ENCODE results near the gene BIRC7.

BIRC7 gene

DNA sequence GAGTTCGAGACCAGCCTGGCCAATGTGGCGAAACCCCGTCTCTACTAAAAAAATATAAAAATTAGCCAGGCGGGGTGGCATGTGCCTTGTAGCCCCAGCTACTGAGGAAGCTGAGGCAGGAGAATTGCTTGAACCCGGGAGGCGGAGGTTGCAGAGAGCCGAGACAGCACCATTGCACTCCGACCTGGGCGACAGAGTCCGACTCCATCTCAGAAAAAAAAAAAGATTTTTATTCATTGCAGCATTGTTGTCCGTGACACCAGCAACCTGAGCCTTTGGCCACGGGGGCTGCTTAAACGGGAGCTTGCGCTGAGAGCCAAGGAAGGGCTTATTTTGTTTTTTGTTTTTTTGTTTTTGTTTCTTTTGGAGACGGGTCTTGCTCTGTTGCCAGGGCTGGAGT is 44.2 kb downstream of the BIRC7 start:
- TF ChIP-seq YY1 (IDR thresholded peaks at IDR 0.05; ENCODE audit: insufficient read depth, insufficient read length), result no peak
- no peak for TF ChIP-seq SUZ12 (IDR thresholded peaks at IDR 0.05; ENCODE audit: extremely low read depth, insufficient read depth, insufficient read length)
- no peak for TF ChIP-seq ZNF274 (IDR thresholded peaks at IDR 0.05; ENCODE audit: low read depth, low read length)
- H3K4me1 ChIP-seq (ENCODE audit: insufficient read depth, insufficient read length), result peaks cover 9% of the 10 kb centered on the region
- H3K9me3 ChIP-seq (ENCODE audit: insufficient read depth, low read length), result no peaks in the 10 kb centered on the region
- no peak for DNase-seq (ENCODE audit: low read depth, low spot score)
- H3K4me3 ChIP-seq (ENCODE audit: insufficient read length, low read depth), result no peak overlapping the region
- no peak overlapping the region for H3K9ac ChIP-seq (ENCODE audit: insufficient read length, low read depth)
- H3K27me3 ChIP-seq (ENCODE audit: insufficient read depth, insufficient read length), result no peaks in the 10 kb centered on the region
- H3K36me3 ChIP-seq (ENCODE audit: insufficient read depth, insufficient read length, low read length), result peaks cover 99% of the 10 kb centered on the region

DNA sequence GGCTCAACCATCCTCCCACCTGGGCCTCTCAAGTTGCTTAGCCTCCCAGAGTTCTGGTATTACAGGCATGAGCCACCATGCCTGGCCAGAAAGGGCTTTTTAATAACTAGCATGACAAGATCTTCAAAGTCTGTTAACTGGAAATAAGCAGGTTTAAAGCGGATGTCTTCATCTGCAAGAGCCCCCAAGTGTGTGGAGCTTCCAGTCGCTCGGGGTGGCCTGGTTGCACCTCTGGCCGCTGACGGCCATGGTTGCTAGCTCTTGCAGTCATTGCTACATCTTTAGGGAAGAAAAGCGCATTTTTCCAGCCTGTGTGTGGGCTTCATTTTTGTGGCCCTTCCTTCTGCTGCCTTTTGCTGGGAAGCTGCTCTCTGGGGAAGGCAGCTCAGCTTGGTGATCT is 44.7 kb downstream of the BIRC7 start:
- TF ChIP-seq YY1 (IDR thresholded peaks at IDR 0.05; ENCODE audit: insufficient read depth, insufficient read length), result no peak
- Histone ChIP-seq H3K4me3 (ENCODE audit: insufficient read length, low read depth) (no peak overlapping the region), H3K4me1 (ENCODE audit: insufficient read depth, insufficient read length) (peaks cover 6% of the 10 kb centered on the region), H3K27me3 (ENCODE audit: insufficient read depth, insufficient read length) (no peaks in the 10 kb centered on the region), H3K36me3 (ENCODE audit: insufficient read depth, insufficient read length, low read length) (peaks cover 99% of the 10 kb centered on the region), H3K9ac (ENCODE audit: insufficient read length, low read depth) (no peak overlapping the region), H3K9me3 (ENCODE audit: insufficient read depth, low read length) (no peaks in the 10 kb centered on the region)
- no peak for DNase-seq (ENCODE audit: low read depth, low spot score)

DNA sequence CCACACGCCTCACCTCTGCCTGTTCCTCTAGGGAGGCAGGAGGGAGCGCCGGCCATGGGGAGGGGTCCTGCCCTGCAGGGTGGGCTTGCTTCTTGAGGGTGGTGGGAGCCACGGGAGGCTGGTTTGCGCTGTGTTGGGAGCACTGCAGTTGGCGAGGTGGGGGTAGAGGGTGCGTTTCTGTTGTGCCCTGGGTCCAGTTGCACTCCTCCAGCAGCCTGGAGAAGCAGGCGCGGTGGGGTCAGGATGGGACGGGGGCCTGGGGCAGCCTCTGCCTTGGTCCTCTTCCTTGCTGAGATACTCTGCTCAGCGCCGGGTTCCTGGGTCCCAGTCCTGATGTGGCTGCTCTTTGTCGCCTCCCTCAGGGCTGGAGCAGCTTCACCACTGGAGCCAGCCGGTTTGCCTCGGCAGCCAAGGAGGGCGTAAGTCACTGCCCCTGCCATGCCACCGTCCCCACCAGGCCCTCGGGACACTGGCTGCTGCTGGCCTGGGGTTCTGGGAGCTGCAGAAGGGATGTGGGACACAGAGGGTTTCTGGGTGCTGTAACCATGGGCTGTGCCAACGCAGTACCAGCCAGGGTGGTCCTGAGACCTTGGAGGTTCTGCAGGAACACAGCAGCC is 45.3 kb downstream of the BIRC7 start:
- H3K4me1 ChIP-seq (ENCODE audit: insufficient read depth, insufficient read length), result peaks cover 6% of the 10 kb centered on the region
- H3K4me3 ChIP-seq (ENCODE audit: insufficient read length, low read depth), result no peak overlapping the region
- TF ChIP-seq YY1 (IDR thresholded peaks at IDR 0.05; ENCODE audit: insufficient read depth, insufficient read length) (no peak), SUZ12 (IDR thresholded peaks at IDR 0.05; ENCODE audit: extremely low read depth, insufficient read depth, insufficient read length) (no peak)
- no peaks in the 10 kb centered on the region for H3K9me3 ChIP-seq (ENCODE audit: insufficient read depth, low read length)
- H3K27me3 ChIP-seq (ENCODE audit: insufficient read depth, insufficient read length), result no peaks in the 10 kb centered on the region
- no peak for DNase-seq (ENCODE audit: low read depth, low spot score)
- H3K36me3 ChIP-seq (ENCODE audit: insufficient read depth, insufficient read length, low read length), result peaks cover 99% of the 10 kb centered on the region
- no peak overlapping the region for H3K9ac ChIP-seq (ENCODE audit: insufficient read length, low read depth)

DNA sequence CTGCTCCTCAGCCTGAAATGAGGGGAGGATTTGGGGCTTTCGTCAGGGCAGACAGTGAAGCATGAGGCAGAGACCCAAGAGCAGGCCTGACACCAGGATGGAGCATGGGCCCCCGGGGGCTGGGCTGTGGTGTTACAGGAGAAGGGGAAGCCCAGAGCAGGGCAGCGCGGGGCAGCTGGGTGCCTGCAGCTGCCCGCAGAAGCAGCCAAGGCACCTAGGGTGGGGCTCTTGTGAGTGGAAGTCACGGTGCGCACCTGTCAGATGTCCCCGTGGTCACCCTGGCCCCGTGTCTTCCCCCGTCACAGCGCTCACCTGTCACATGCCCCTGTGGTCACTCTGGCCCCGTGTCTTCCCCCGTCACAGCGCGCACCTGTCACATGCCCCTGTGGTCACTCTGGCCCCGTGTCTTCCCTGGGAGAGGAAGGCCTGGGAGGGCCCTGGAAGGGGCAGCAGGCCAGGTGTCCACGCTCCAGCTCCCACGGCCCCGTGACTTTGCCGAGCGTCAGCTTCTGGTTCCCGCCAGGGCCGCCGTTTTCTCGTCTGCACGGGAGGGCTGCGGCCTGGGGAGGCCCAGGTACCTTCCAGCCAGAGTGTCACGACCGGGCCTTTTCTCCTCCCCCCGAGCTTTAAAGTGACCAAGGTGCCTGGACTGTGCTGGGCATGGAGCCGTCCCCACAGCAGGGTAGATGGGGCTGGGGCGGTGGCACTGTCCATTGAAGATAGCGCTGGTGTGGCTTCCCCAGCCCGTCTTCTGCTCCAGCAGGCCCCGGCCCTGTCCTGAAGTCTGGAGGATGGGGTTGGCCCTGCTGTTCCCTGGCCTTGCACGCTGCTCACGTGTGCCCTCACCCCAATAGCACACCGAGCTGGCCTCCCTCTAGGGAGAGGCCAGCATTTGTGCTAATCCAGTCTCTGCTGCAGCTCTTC is 46.3 kb downstream of the BIRC7 start:
- TF ChIP-seq SUZ12 (IDR thresholded peaks at IDR 0.05; ENCODE audit: extremely low read depth, insufficient read depth, insufficient read length) (no peak), ZNF274 (IDR thresholded peaks at IDR 0.05; ENCODE audit: low read depth, low read length) (no peak), YY1 (IDR thresholded peaks at IDR 0.05; ENCODE audit: insufficient read depth, insufficient read length) (no peak)
- H3K36me3 ChIP-seq (ENCODE audit: insufficient read depth, insufficient read length, low read length), result peaks cover 99% of the 10 kb centered on the region
- no peak overlapping the region for H3K9ac ChIP-seq (ENCODE audit: insufficient read length, low read depth)
- H3K4me3 ChIP-seq (ENCODE audit: insufficient read length, low read depth), result no peak overlapping the region
- DNase-seq (ENCODE audit: low read depth, low spot score), result no peak
- peaks cover 6% of the 10 kb centered on the region for H3K4me1 ChIP-seq (ENCODE audit: insufficient read depth, insufficient read length)
- no peaks in the 10 kb centered on the region for H3K27me3 ChIP-seq (ENCODE audit: insufficient read depth, insufficient read length)
- no peaks in the 10 kb centered on the region for H3K9me3 ChIP-seq (ENCODE audit: insufficient read depth, low read length)

DNA sequence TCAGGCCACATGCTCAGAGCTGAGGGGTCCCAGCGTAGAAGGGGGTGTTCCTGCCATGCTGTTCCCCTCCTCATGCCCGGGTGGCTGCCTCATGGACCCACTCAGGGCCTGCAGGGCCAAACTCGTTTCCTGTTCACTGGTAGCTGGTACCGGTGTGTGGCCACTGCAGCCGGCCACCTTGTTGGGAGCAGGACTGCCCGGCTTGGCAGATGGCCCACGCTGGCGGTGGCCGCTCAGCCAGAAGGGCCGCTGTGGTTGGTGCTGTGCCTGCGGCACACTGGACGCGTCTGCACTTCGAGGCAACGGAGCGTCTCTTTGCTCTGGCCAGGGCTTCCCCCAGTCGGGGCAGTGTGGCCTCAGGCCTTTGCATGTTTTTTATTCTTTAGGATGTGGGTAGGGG is 47.2 kb downstream of the BIRC7 start:
- Histone ChIP-seq H3K4me1 (ENCODE audit: insufficient read depth, insufficient read length) (peaks cover 6% of the 10 kb centered on the region), H3K9me3 (ENCODE audit: insufficient read depth, low read length) (no peaks in the 10 kb centered on the region), H3K36me3 (ENCODE audit: insufficient read depth, insufficient read length, low read length) (peaks cover 98% of the 10 kb centered on the region), H3K4me3 (ENCODE audit: insufficient read length, low read depth) (no peak overlapping the region), H3K9ac (ENCODE audit: insufficient read length, low read depth) (peak overlapping the region; percentile 3), H3K27me3 (ENCODE audit: insufficient read depth, insufficient read length) (no peaks in the 10 kb centered on the region)
- DNase-seq (ENCODE audit: low read depth, low spot score), result no peak
- no peak for TF ChIP-seq ZNF274 (IDR thresholded peaks at IDR 0.05; ENCODE audit: low read depth, low read length)
- no peak for TF ChIP-seq SUZ12 (IDR thresholded peaks at IDR 0.05; ENCODE audit: extremely low read depth, insufficient read depth, insufficient read length)
- no peak for TF ChIP-seq YY1 (IDR thresholded peaks at IDR 0.05; ENCODE audit: insufficient read depth, insufficient read length)

DNA sequence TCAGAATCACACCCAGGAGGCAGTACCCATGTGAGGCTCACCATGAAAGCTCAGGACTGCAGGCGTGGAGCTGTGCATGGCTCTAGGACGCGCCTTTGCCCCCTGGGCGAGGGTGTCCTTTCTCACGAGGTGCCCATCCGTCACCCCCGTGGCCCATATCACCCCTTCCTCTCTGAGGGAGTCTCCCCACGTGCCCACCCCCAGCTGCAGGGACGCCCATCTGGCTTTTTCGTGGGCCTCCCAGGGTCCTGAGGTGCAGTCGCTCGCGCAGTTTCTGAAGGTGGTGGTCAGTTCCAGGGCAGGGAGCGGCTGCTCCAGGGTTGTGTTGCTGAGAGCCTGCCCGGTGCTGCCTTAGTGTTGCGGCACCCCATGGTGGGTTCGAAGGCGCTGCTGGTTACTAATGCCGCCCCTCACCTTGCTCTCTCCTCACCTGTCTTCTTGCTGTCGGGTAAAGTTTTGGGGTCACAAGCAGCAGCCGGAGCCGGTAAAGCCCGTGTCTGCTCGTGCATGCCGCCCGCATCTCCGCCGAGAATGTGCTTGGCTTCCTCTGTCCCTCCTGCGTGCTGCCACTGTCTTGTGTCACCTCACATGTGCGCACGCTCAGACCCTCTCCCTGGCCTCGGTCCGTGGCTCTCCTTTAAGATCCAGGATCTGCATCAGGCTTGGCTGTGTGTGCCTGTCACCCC is 47.8 kb downstream of the BIRC7 start:
- no peak for DNase-seq (ENCODE audit: low read depth, low spot score)
- Histone ChIP-seq H3K36me3 (ENCODE audit: insufficient read depth, insufficient read length, low read length) (peaks cover 98% of the 10 kb centered on the region), H3K9ac (ENCODE audit: insufficient read length, low read depth) (peak overlapping the region; percentile 3), H3K4me1 (ENCODE audit: insufficient read depth, insufficient read length) (peaks cover 6% of the 10 kb centered on the region), H3K27me3 (ENCODE audit: insufficient read depth, insufficient read length) (no peaks in the 10 kb centered on the region), H3K4me3 (ENCODE audit: insufficient read length, low read depth) (no peak overlapping the region), H3K9me3 (ENCODE audit: insufficient read depth, low read length) (no peaks in the 10 kb centered on the region)
- no peak for TF ChIP-seq ZNF274 (IDR thresholded peaks at IDR 0.05; ENCODE audit: low read depth, low read length)
- TF ChIP-seq SUZ12 (IDR thresholded peaks at IDR 0.05; ENCODE audit: extremely low read depth, insufficient read depth, insufficient read length), result no peak
- TF ChIP-seq YY1 (IDR thresholded peaks at IDR 0.05; ENCODE audit: insufficient read depth, insufficient read length), result no peak

DNA sequence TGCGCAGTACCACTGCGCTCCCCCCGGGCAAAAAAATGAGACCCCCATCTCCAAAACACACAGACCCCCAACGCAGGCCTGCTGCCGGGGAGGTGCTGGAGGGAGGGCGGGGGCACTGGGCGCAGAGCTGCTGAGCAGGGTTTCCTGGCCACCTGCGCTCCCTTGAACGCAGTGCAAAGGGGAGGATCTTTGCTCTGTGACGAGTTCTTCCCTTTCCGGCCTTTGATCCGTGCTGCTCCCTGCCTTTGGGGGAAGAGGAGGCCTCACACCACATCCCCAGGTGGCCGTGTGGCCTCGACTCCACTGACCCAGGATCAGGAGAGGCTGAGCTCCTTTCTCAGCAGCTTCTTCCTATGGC is 48.4 kb downstream of the BIRC7 start:
- DNase-seq (ENCODE audit: low read depth, low spot score), result no peak

More for the DNA sequence above, 48.4 kb downstream of the BIRC7 start:
- H3K36me3 ChIP-seq (ENCODE audit: insufficient read depth, insufficient read length, low read length), result peaks cover 98% of the 10 kb centered on the region
- H3K27me3 ChIP-seq (ENCODE audit: insufficient read depth, insufficient read length), result no peaks in the 10 kb centered on the region
- peaks cover 6% of the 10 kb centered on the region for H3K4me1 ChIP-seq (ENCODE audit: insufficient read depth, insufficient read length)
- no peak overlapping the region for H3K4me3 ChIP-seq (ENCODE audit: insufficient read length, low read depth)
- no peak overlapping the region for H3K9ac ChIP-seq (ENCODE audit: insufficient read length, low read depth)
- H3K9me3 ChIP-seq (ENCODE audit: insufficient read depth, low read length), result no peaks in the 10 kb centered on the region
- TF ChIP-seq YY1 (IDR thresholded peaks at IDR 0.05; ENCODE audit: insufficient read depth, insufficient read length) (no peak), SUZ12 (IDR thresholded peaks at IDR 0.05; ENCODE audit: extremely low read depth, insufficient read depth, insufficient read length) (no peak), ZNF274 (IDR thresholded peaks at IDR 0.05; ENCODE audit: low read depth, low read length) (no peak)

Measured in NT2/D1 (cell line).